Measurements from ENCODE around the gene PSAP.
A peak's percentile ranks its signal among the peaks of the same experiment; 100 is the strongest.
"Not testable (repeated sequence)": the region's sequence is repeated elsewhere in the genome, so short reads cannot be mapped to it uniquely, and the experiment has no call there.

The PSAP gene

GRCh38 chr10:71873582-71874211 is 22.6 kb upstream of the PSAP start:
- no peak for DNase-seq

GRCh38 chr10:71869601-71870000 is 18.6 kb upstream of the PSAP start:
- DNase-seq = not testable (repeated sequence)

GRCh38 chr10:71868192-71868697 is 17.2 kb upstream of the PSAP start:
- no peak for DNase-seq

GRCh38 chr10:71865561-71866041 is 14.6 kb upstream of the PSAP start:
- no peak for DNase-seq

- DNase-seq = no peak
Measured at GRCh38 chr10:71864911-71865361, 13.9 kb upstream of the PSAP start.

- no peak for DNase-seq
Measured at GRCh38 chr10:71863203-71863602, 12.2 kb upstream of the PSAP start.

- peak; percentile 31 for DNase-seq
Measured at GRCh38 chr10:71860243-71861029, 9.4 kb upstream of the PSAP start.

- no peak for DNase-seq
Measured at GRCh38 chr10:71857934-71858890, 7.2 kb upstream of the PSAP start.

GRCh38 chr10:71856619-71857018 is 5.6 kb upstream of the PSAP start:
- DNase-seq = no peak

- no peak for DNase-seq
Measured at GRCh38 chr10:71854031-71854430, 3.0 kb upstream of the PSAP start.

- no peak for DNase-seq
Measured at GRCh38 chr10:71852355-71852937, 1.4 kb upstream of the PSAP start.

GRCh38 chr10:71851465-71852095 is 529 bp upstream of the PSAP start:
- not testable (repeated sequence) for DNase-seq

GRCh38 chr10:71850021-71850742 is 869 bp downstream of the PSAP start:
- no peak for DNase-seq

- DNase-seq = no peak
Measured at GRCh38 chr10:71849461-71849908, 1.6 kb downstream of the PSAP start.

- DNase-seq = no peak
Measured at GRCh38 chr10:71848325-71849275, 2.5 kb downstream of the PSAP start.

- DNase-seq = no peak
Measured at GRCh38 chr10:71847418-71847817, 3.6 kb downstream of the PSAP start.

- no peak for DNase-seq
Measured at GRCh38 chr10:71846816-71847215, 4.2 kb downstream of the PSAP start.

GRCh38 chr10:71845410-71846405 is 5.3 kb downstream of the PSAP start:
- no peak for DNase-seq

GRCh38 chr10:71844695-71845094 is 6.4 kb downstream of the PSAP start:
- DNase-seq = no peak
